Lower leg skin (tissue), 4 donors: ENCODE measurements around the gene MIS18A. TPM values are rescaled to one million over a fixed set of nuclear protein-coding genes. Genes with fewer than 3 reads are reported as not detected.

ENCODE experiments used
- DNase-seq, 2 donors: peaks; one replicate each; pipeline ENCODE4 v3.0.0-alpha.2; 2019; ENCODE audit warnings: low spot score in 2 of 2
- H3K4me3 ChIP-seq: fragments of 200-600 bp; sonication (generic); 2 replicates; pipeline ENCODE4 v1.5.1; 2017; ENCODE audit warnings: mild to moderate bottlenecking, low read depth; ENCODE audit not compliant: poor library complexity, severe bottlenecking
- POLR2A ChIP-seq, 2 donors: fragments of 450-650 bp; IDR thresholded peaks; one replicate each; pipeline ENCODE4 v1.6.1; 2016 to 2017; ENCODE audit warnings: antibody characterized with exemption in 2 of 2, mild to moderate bottlenecking in 1 of 2, moderate library complexity in 1 of 2
- WGBS, 2 donors: methylation state at CpG; one replicate each; pipeline ENCODE4 v1.1.5; 2018; 5-methylcytosine and 5-hydroxymethylcytosine counted together
- intact Hi-C: fragments of 100-400 bp; cut with DNase I; formaldehyde crosslinking; loops from one replicate; pipeline ENCODE4 v1.15.0; 2023; ENCODE audit warnings: low total_unique reads
- total RNA-seq, 4 donors: library from RNA; depleted of rRNA; stranded (reverse); fragments of >200 nt; gene quantifications; one replicate each; pipeline ENCODE4 v1.1.0, GENCODE V29; 2016
- TF ChIP-seq, protein P1 (sequence below), 3 donors: fragments of 450-650 bp; IDR thresholded peaks; one replicate each; pipeline ENCODE4 v1.5.1; 2016; ENCODE audit warnings: antibody characterized with exemption in 3 of 3, mild to moderate bottlenecking in 3 of 3, moderate library complexity in 2 of 3

Gene MIS18A
- total RNA-seq, 4 donors from 2014 or later, result 2.2 to 7.7 (median 3.9) TPM

DNA sequence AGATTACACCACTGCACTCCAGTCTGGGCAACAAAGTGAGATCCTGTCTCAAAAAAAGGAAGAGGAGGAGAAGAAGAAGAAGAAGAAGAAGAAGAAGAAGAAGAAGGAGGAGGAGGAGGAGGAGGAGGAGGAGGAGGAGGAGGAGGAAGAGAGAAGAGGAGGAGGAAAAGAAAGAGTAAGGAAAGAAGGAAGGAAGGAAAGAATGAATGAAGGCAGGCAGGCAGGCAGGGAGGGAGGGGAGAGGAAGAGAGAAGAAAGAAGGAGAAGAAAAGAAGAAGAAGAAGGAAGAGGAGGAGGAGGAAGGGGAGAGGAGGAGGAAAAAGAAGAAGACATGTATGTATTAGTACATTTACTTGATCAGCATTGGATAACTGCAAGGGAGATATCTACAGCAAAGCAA lies 26.7 kb downstream of the MIS18A start:
- no peak overlapping the region for H3K4me3 ChIP-seq
- intact Hi-C loops, result no loop called here
- TF ChIP-seq, protein P1, sequence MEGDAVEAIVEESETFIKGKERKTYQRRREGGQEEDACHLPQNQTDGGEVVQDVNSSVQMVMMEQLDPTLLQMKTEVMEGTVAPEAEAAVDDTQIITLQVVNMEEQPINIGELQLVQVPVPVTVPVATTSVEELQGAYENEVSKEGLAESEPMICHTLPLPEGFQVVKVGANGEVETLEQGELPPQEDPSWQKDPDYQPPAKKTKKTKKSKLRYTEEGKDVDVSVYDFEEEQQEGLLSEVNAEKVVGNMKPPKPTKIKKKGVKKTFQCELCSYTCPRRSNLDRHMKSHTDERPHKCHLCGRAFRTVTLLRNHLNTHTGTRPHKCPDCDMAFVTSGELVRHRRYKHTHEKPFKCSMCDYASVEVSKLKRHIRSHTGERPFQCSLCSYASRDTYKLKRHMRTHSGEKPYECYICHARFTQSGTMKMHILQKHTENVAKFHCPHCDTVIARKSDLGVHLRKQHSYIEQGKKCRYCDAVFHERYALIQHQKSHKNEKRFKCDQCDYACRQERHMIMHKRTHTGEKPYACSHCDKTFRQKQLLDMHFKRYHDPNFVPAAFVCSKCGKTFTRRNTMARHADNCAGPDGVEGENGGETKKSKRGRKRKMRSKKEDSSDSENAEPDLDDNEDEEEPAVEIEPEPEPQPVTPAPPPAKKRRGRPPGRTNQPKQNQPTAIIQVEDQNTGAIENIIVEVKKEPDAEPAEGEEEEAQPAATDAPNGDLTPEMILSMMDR (IDR thresholded peaks at IDR 0.05), result no peak
- TF ChIP-seq POLR2A (IDR thresholded peaks at IDR 0.05), result no peak
- no peak for DNase-seq

DNA sequence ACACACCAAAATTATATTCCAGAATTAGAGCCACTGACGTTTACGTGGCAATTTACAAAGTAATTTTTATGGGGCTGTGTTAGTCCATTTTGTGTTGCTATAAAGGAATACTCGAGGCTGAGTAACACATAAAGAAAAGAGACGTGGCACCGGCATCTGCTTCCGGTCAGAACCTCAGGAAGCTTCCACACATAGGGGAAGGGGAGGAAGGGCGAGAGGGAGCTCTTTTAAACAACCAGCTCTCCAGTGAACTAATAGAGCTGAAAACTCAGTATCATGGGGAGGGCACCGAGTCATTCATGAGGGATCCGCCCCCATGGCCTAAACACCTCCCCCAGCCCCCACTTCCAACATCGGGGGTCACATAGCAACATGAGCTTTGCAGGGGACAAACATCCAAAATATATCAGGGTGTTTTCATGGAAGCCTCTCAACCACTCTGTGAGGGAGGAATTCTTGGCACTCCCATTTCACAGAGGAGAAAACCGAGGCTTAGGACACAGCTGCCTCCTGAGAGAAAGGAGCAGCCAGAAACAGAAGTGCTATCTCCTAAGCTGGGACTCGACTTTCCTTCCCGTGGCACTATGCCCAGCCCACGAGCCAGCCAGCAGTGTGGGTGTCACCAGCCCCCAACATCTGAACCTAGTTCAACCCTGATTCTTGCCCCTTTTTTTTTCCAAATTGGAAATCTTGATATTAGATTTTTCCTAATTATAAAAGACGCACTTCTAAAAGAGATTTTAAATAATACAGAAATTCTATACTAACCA lies 29.2 kb downstream of the MIS18A start:
- no peak overlapping the region for H3K4me3 ChIP-seq
- WGBS, 2 donors, result 71 to 81% methylated on average over 15 of the region's 15 CpGs
- intact Hi-C loops, result no loop called here
- TF ChIP-seq, protein P1 (IDR thresholded peaks at IDR 0.05), result no peak
- TF ChIP-seq POLR2A (IDR thresholded peaks at IDR 0.05), result no peak
- DNase-seq, result no peak

DNA sequence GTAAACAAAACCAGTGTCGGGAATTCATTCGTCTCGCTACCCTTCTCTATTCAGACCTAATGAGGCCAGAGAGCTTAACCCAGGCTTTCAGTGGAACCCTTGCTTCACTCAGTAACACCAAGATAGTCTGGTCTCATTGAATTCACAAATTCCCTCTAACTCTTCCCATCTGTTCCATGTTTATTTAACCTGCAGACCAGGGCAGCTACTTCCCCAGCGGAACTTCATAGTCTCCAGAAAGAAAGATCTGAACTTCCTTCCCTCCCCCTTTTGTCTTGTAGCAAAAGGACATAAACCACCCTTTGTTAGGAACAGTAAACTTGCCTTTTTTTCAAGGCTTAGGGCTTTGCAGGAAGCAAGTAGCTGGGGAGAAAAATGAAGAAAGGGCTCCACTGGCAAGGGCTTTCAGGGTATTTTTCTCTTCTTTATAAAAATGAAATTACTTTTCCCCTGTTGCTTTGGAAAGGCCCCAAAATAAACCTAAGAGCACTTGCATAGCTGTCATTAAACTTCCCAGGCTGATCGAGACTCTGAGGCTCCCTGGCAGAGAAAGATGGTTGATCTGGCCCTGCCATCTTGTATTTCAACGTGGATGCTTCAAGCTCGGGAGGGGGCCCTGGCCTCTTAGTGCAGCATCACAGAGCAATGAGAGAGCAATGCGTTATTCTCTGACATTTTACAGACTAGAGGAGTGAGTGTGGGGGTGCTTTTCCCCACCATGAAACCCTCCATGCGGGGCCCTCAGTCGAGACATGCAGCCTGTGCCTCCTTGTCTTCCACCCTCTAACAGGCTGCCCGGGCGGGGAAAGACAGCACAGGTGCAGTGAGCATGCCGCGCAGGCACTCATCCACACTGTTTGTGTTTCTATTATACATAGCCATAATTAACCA lies 30.0 kb downstream of the MIS18A start:
- no peak for DNase-seq
- no peak overlapping the region for H3K4me3 ChIP-seq
- TF ChIP-seq, protein P1 (IDR thresholded peaks at IDR 0.05), result no peak
- no peak for TF ChIP-seq POLR2A (IDR thresholded peaks at IDR 0.05)
- intact Hi-C loops, result no loop called here
- 74 to 83% methylated on average over 14 of the region's 14 CpGs for WGBS, 2 donors

DNA sequence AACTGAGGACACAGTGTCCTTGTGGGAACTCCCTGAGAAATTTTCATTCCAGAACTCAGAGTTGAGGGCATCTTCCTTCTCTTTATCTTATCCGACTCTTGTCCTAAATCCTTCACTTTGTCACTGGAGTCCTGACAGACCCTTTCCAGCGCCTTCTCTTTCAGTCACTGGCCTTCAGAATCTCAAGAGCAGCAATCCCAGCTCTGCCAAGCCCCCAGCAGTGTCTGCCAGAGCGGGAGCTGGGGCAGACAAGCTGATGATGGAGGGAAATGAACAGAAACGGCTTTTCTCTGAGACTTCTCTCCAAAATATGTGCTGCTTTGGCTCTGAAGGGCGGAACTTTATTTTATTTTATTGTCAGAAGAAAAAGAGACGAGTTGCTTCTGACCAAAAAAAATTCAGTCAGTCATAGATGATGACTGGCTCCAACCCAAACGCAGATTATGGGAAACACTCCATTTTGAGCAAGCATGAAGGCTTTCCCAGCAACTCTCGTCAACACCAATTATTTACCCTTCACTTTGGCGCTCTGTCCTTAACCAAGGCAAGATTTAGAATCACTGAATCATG lies 32.2 kb downstream of the MIS18A start:
- DNase-seq, result no peak

DNA sequence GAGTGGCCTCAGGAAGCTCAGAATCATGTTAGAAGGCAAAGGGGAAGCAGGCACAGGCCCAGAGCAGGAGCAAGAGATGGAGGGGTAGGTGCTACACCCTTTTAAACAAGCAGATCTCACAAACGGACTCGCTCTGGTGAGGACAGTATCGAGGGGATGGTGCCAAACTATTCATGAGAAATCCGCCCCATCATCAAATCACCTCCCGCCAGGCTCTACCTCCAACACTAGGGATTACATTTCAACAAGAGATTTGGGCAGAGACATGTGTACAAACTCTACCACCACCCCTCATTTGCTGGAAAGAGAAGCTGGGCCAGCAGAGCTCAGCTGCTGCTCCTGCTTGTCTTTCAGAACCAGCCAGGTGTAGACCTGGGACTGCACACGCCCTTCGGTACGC lies 32.9 kb downstream of the MIS18A start:
- intact Hi-C loops, result no loop called here
- DNase-seq, result no peak
- TF ChIP-seq, protein P1 (IDR thresholded peaks at IDR 0.05), result no peak
- no peak for TF ChIP-seq POLR2A (IDR thresholded peaks at IDR 0.05)
- WGBS, 2 donors, result 81 to 84% methylated on average over 8 of the region's 8 CpGs
- H3K4me3 ChIP-seq, result no peak overlapping the region

More for the DNA sequence above, 32.2 kb downstream of the MIS18A start:
- 65 to 73% methylated on average over 9 of the region's 9 CpGs for WGBS, 2 donors
- no peak overlapping the region for H3K4me3 ChIP-seq
- TF ChIP-seq POLR2A (IDR thresholded peaks at IDR 0.05), result no peak
- TF ChIP-seq, protein P1 (IDR thresholded peaks at IDR 0.05), result no peak
- intact Hi-C loops, result no loop called here
